Measurements from ENCODE around the gene TNC. TPM values are rescaled to one million over a fixed set of nuclear protein-coding genes. Genes with fewer than 3 reads are reported as not detected.

TNC gene
- polyA plus RNA-seq, 1 of the 3 experiments (the other 2 are of a cell fraction) = 805 TPM

- no peak for TF ChIP-seq NRF1 (IDR thresholded peaks at IDR 0.05; ENCODE audit: low read depth, low read length)
- no peak for TF ChIP-seq TAF1 (IDR thresholded peaks at IDR 0.05; ENCODE audit: borderline replicate concordance, low read depth, low read length)
- no peak for TF ChIP-seq CTCF (IDR thresholded peaks at IDR 0.05)
- no peak for TF ChIP-seq MXI1 (IDR thresholded peaks at IDR 0.05; ENCODE audit: low read depth, low read length)
- no peak for TF ChIP-seq EP300 (IDR thresholded peaks at IDR 0.05; ENCODE audit: borderline replicate concordance in 1 of 2, low read depth in 1 of 2, low read length in 1 of 2)
- TF ChIP-seq ZBTB33 (IDR thresholded peaks at IDR 0.05; ENCODE audit: borderline replicate concordance, low read depth) = 0 out of 2 replicates have a peak, but pooled peaks have one; percentile 10
Measured at GRCh38 chr9:115018547-115019435, 99.2 kb downstream of the TNC start (continued).

GRCh38 chr9:115016344-115016743, 101.6 kb downstream of the TNC start:
- POLR2A ChIA-PET = no interaction called here
- CTCF ChIA-PET = interaction anchor here (0.8 to 2.5 kb wide), 3 partner anchors 104 to 508 kb away, joined by 3 to 15 read pairs (median 4); partner anchors contain the start of gene TEX48
- 95% methylated on average over 5 of the region's 5 CpGs for WGBS (ENCODE audit: low lambda C conversion rate)

More at GRCh38 chr9:115016344-115016743, 101.6 kb downstream of the TNC start:
- no peaks in the 10 kb centered on the region for H3K4me1 ChIP-seq (ENCODE audit: control insufficient read depth in 1 of 2, insufficient read depth in 2 of 2, low read depth in 1 of 2, low read length in 1 of 2)
- no peaks in the 10 kb centered on the region for H3K9me2 ChIP-seq
- TF ChIP-seq FOSL2 (IDR thresholded peaks at IDR 0.05; ENCODE audit: borderline replicate concordance, low read depth) (no peak), ZBTB33 (IDR thresholded peaks at IDR 0.05; ENCODE audit: borderline replicate concordance, low read depth) (no peak), SIN3A (IDR thresholded peaks at IDR 0.05; ENCODE audit: borderline replicate concordance, low read depth, low read length) (no peak), JUND (IDR thresholded peaks at IDR 0.05) (no peak), RFX5 (IDR thresholded peaks at IDR 0.05; ENCODE audit: low read length) (no peak), POLR2AphosphoS5 (IDR thresholded peaks at IDR 0.05; ENCODE audit: low read depth, low read length) (no peak), RXRA (IDR thresholded peaks at IDR 0.05; ENCODE audit: borderline replicate concordance, low read depth) (no peak)
- no peaks in the 10 kb centered on the region for H4K20me1 ChIP-seq (ENCODE audit: insufficient read depth)
- H3K4me2 ChIP-seq = no peak overlapping the region
- DNase-seq = no peak
- no peak overlapping the region for H3K27ac ChIP-seq (ENCODE audit: low read depth in 2 of 2, low read length in 1 of 2)
- H3K79me2 ChIP-seq (ENCODE audit: insufficient read depth) = no peaks in the 10 kb centered on the region
- H3K9me3 ChIP-seq = no peaks in the 10 kb centered on the region
- H3K36me3 ChIP-seq (replicated peaks in 1 of 2; ENCODE audit: control insufficient read depth in 1 of 2, insufficient read depth in 2 of 2, low read length in 1 of 2) = peaks cover 11 to 23% of the 10 kb centered on the region in 2 experiments
- H3K27me3 ChIP-seq (ENCODE audit: insufficient read depth) = no peaks in the 10 kb centered on the region
- no peak overlapping the region for H2AFZ ChIP-seq (ENCODE audit: low read depth)
- H3F3A ChIP-seq (replicated peaks; ENCODE audit: insufficient read depth) = peaks cover 37% of the 10 kb centered on the region
- H3K4me3 ChIP-seq (ENCODE audit: low read depth in 2 of 2, low read length in 1 of 2) = no peak overlapping the region
- no peak overlapping the region for H3K9ac ChIP-seq

Measured in SK-N-SH (cell line).